Hepatocyte (in vitro differentiated cells): ENCODE data around the gene FNDC7. TPM values are rescaled to one million over a fixed set of nuclear protein-coding genes. Genes with fewer than 3 reads are reported as not detected.

Source experiments
- DNase-seq: peaks from one replicate; pipeline ENCODE4 v3.0.0-alpha.2; 2016; ENCODE audit warnings: low spot score
- H2AFZ ChIP-seq: fragments of 200-600 bp; sonication (generic); 2 replicates; pipeline ENCODE4 v1.6.0; 2016; ENCODE audit warnings: antibody characterized with exemption, mild to moderate bottlenecking
- H3K27ac ChIP-seq: fragments of 200-600 bp; sonication (generic); 2 replicates; pipeline ENCODE4 v1.5.1; 2016; ENCODE audit warnings: mild to moderate bottlenecking
- H3K27me3 ChIP-seq: fragments of 200-600 bp; sonication (generic); 2 replicates; pipeline ENCODE4 v1.6.1; 2016
- H3K36me3 ChIP-seq: fragments of 200-600 bp; sonication (generic); replicated peaks from 2 replicates; pipeline ENCODE4 v1.5.1; 2016; ENCODE audit warnings: low read depth; ENCODE audit not compliant: insufficient read depth
- H3K4me1 ChIP-seq: fragments of 200-600 bp; sonication (generic); 2 replicates; pipeline ENCODE4 v1.5.1; 2016; ENCODE audit warnings: mild to moderate bottlenecking, moderate library complexity; ENCODE audit not compliant: insufficient read depth
- H3K4me2 ChIP-seq: fragments of 200-600 bp; sonication (generic); 2 replicates; pipeline ENCODE4 v1.6.0; 2016
- H3K4me3 ChIP-seq: fragments of 200-600 bp; sonication (generic); 2 replicates; pipeline ENCODE4 v1.5.1; 2016; ENCODE audit warnings: mild to moderate bottlenecking
- H3K79me2 ChIP-seq: fragments of 200-600 bp; sonication (generic); 2 replicates; pipeline ENCODE4 v1.6.0; 2017; ENCODE audit warnings: mild to moderate bottlenecking
- H3K9me2 ChIP-seq: fragments of 200-600 bp; sonication (generic); replicated peaks from 2 replicates; pipeline ENCODE4 v1.6.0; 2017; ENCODE audit warnings: mild to moderate bottlenecking; ENCODE audit not compliant: insufficient read depth
- H3K9me3 ChIP-seq: fragments of 200-600 bp; sonication (generic); 2 replicates; pipeline ENCODE4 v1.5.1; 2016; ENCODE audit warnings: low read depth, mild to moderate bottlenecking
- H4K20me1 ChIP-seq: fragments of 200-600 bp; sonication (generic); 2 replicates; pipeline ENCODE4 v1.6.0; 2016; ENCODE audit warnings: mild to moderate bottlenecking; ENCODE audit not compliant: insufficient read depth, poor library complexity, severe bottlenecking
- EZH2 ChIP-seq: fragments of 200-600 bp; sonication (generic); IDR thresholded peaks from 2 replicates; pipeline ENCODE4 v1.6.1; 2016; ENCODE audit warnings: antibody characterized with exemption, mild to moderate bottlenecking, borderline replicate concordance
- EZH2phosphoT487 ChIP-seq: fragments of 200-600 bp; sonication (generic); IDR thresholded peaks from one replicate; pipeline ENCODE4 v1.6.1; 2018; ENCODE audit warnings: antibody characterized with exemption, mild to moderate bottlenecking, low read depth, moderate library complexity; ENCODE audit not compliant: unreplicated experiment, severe bottlenecking
- WGBS: methylation state at CpG from one replicate; pipeline ENCODE4 v1.1.6; 2016; ENCODE audit warnings: low lambda C conversion rate; ENCODE audit errors: missing lambda C conversion rate; 5-methylcytosine and 5-hydroxymethylcytosine counted together
- polyA plus RNA-seq: library from polyadenylated mRNA; unstranded; fragments of >200 nt; fragmentation: Nextera tagmentation; extraction: Ambion mirVana; gene quantifications from 2 replicates; pipeline ENCODE4 v1.2.1, GENCODE V29; 2016
- total RNA-seq: library from RNA; depleted of rRNA; stranded (reverse); fragments of >200 nt; gene quantifications from 2 replicates; pipeline ENCODE4 v1.2.3, GENCODE V29; 2014
- TF ChIP-seq, protein P1 (sequence below): fragments of 200-600 bp; sonication (generic); IDR thresholded peaks from 2 replicates; pipeline ENCODE4 v1.5.1; 2016; ENCODE audit warnings: antibody characterized with exemption, mild to moderate bottlenecking; ENCODE audit not compliant: poor library complexity

Gene FNDC7
- total and polyA plus RNA-seq, 2 experiments from 2014 or later, result not detected

GRCh38 chr1:108717774-108718316, 5.1 kb downstream of the FNDC7 start:
- H3K27me3 ChIP-seq, result no peaks in the 10 kb centered on the region
- 92% methylated on average over 9 of the region's 9 CpGs for WGBS
- no peak overlapping the region for H2AFZ ChIP-seq
- H3K9me3 ChIP-seq, result no peaks in the 10 kb centered on the region
- H3K4me3 ChIP-seq, result no peak overlapping the region
- no peak overlapping the region for H3K27ac ChIP-seq
- DNase-seq, result no peak
- no peak for TF ChIP-seq EZH2
- TF ChIP-seq, protein P1, sequence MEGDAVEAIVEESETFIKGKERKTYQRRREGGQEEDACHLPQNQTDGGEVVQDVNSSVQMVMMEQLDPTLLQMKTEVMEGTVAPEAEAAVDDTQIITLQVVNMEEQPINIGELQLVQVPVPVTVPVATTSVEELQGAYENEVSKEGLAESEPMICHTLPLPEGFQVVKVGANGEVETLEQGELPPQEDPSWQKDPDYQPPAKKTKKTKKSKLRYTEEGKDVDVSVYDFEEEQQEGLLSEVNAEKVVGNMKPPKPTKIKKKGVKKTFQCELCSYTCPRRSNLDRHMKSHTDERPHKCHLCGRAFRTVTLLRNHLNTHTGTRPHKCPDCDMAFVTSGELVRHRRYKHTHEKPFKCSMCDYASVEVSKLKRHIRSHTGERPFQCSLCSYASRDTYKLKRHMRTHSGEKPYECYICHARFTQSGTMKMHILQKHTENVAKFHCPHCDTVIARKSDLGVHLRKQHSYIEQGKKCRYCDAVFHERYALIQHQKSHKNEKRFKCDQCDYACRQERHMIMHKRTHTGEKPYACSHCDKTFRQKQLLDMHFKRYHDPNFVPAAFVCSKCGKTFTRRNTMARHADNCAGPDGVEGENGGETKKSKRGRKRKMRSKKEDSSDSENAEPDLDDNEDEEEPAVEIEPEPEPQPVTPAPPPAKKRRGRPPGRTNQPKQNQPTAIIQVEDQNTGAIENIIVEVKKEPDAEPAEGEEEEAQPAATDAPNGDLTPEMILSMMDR, result no peak
- TF ChIP-seq EZH2phosphoT487, result no peak
- no peak overlapping the region for H3K4me2 ChIP-seq
- H3K36me3 ChIP-seq, result no peaks in the 10 kb centered on the region
- H3K79me2 ChIP-seq, result no peaks in the 10 kb centered on the region
- H3K4me1 ChIP-seq, result no peaks in the 10 kb centered on the region
- H4K20me1 ChIP-seq, result no peaks in the 10 kb centered on the region
- no peaks in the 10 kb centered on the region for H3K9me2 ChIP-seq

DNA sequence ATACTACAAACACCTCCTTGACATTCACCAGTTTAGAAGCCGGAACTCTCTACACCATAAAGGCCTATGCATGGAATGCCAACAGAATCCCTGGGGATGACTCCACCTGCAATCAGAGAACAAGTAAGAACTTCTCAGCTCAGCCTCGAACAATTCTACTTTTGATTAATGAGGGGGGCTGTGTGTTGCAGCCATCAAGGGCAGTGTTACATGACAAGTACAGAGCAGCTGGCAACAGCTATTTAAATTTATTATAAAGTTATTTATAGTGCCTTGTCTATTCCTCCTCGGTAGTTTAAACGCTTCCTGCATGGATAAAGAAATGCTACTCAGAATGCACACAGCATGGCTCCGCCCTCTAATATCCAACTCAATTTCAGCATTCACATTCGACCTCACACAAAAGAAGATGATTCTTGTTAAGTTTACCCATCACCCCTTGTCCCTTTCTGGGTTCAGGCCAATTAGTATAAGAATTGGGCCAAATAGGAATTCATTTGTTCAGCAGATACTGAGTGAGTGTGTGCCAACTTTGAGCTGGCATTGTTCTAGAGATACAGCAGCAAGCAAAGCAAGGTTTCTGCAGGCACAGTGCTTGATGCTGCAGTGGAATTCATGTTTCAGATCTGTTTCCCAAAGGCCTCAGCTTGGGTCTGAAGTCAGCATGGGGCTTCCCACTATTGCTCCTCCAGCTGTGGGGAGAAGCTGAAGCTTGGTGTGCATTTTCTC, 6.4 kb downstream of the FNDC7 start:
- Histone ChIP-seq H3K4me2 (no peak overlapping the region), H3K27me3 (no peaks in the 10 kb centered on the region), H3K36me3 (no peaks in the 10 kb centered on the region), H3K79me2 (no peaks in the 10 kb centered on the region), H4K20me1 (no peaks in the 10 kb centered on the region), H2AFZ (no peak overlapping the region), H3K27ac (no peak overlapping the region), H3K9me3 (no peaks in the 10 kb centered on the region), H3K9me2 (no peaks in the 10 kb centered on the region), H3K4me1 (no peaks in the 10 kb centered on the region), H3K4me3 (no peak overlapping the region)
- WGBS, result 79% methylated on average over 6 of the region's 6 CpGs
- TF ChIP-seq, protein P1, result no peak
- no peak for TF ChIP-seq EZH2phosphoT487
- TF ChIP-seq EZH2, result no peak
- DNase-seq, result no peak

- no peaks in the 10 kb centered on the region for H3K9me2 ChIP-seq
- TF ChIP-seq, protein P1, result no peak
- TF ChIP-seq EZH2, result no peak
- peak; percentile 44 for DNase-seq
- no peak overlapping the region for H2AFZ ChIP-seq
- H3K4me1 ChIP-seq, result no peaks in the 10 kb centered on the region
- no peaks in the 10 kb centered on the region for H3K9me3 ChIP-seq
- no peak overlapping the region for H3K4me3 ChIP-seq
- no peaks in the 10 kb centered on the region for H3K79me2 ChIP-seq
- H3K36me3 ChIP-seq, result no peaks in the 10 kb centered on the region
- H3K27ac ChIP-seq, result peak overlapping the region; percentile 37
- H4K20me1 ChIP-seq, result no peaks in the 10 kb centered on the region
- no peak overlapping the region for H3K4me2 ChIP-seq
- 84% methylated on average over 8 of the region's 8 CpGs for WGBS
- no peaks in the 10 kb centered on the region for H3K27me3 ChIP-seq
These were observed 7.1 kb downstream of the FNDC7 start for GRCh38 chr1:108719656-108720435.
